SH-SY5Y (cell line): Measurements from ENCODE around the gene EFCAB6.

ENCODE experiments used
- GATA2 ChIP-seq: IDR thresholded peaks from 2 replicates; pipeline ENCODE4 v1.6.1; 2011; ENCODE audit warnings: mild to moderate bottlenecking, low read depth, low read length
- GATA3 ChIP-seq: IDR thresholded peaks from 2 replicates; pipeline ENCODE4 v1.6.1; 2011; ENCODE audit warnings: low read depth, mild to moderate bottlenecking, low read length, moderate library complexity

GRCh38 chr22:43838571-43839307 is 26.6 kb upstream of the EFCAB6 start:
- TF ChIP-seq GATA2 (no peak), GATA3 (no peak)
